PC-3 (cell line): ENCODE data around the gene SNTG2.

Experiments used
- CTCF ChIP-seq: fragments of 300-600 bp; sonication (generic); conservative IDR thresholded peaks from 2 replicates; pipeline ENCODE4 v1.5.1; 2017; ENCODE audit warnings: antibody characterized with exemption, low read depth, mild to moderate bottlenecking, low read length
- EZH2 ChIP-seq: fragments of 300-600 bp; sonication (generic); IDR thresholded peaks from one replicate; pipeline ENCODE4 v1.6.1; 2017; ENCODE audit warnings: antibody characterized with exemption, mild to moderate bottlenecking, low read length; ENCODE audit not compliant: unreplicated experiment
- EZH2phosphoT487 ChIP-seq: fragments of 300-600 bp; sonication (generic); IDR thresholded peaks from 2 replicates; pipeline ENCODE4 v1.6.1; 2018; ENCODE audit warnings: mild to moderate bottlenecking, antibody characterized with exemption, low read length, borderline replicate concordance

- TF ChIP-seq CTCF (peak; percentile 51), EZH2phosphoT487 (no peak), EZH2 (no peak)
Measured at GRCh38 chr2:1051075-1051474, 100.4 kb downstream of the SNTG2 start.
